ENCODE results near the gene CARD11. TPM values are rescaled to one million over a fixed set of nuclear protein-coding genes. Genes with fewer than 3 reads are reported as not detected.

Gene CARD11
- total RNA-seq, 6 experiments from 2014 or later, result 0.37 to 0.90 (median 0.50) TPM

DNA sequence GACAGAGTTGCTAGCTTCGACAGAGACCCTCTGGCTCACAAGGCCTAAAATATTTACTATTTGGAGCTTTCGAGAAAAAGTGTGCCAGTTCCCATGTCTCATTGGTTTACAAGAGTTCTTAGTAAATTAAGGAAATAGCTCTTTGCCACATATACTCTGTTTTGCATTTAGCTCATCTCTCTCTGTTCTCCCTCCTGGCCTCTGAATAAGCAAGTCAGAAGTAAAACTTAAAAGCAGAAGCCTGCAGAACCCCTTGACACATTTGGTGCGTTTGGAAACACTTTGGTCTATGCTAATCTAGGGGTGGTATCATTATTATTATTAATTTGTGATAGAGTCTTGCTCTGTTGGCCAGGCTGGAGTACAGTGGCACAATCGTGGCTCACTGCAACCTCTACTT, 6.4 kb downstream of the CARD11 start:
- Histone ChIP-seq H3K27ac (no peak overlapping the region), H3K9me3 (no peaks in the 10 kb centered on the region), H3K4me1 (no peaks in the 10 kb centered on the region), H3K27me3 (no peaks in the 10 kb centered on the region), H3K36me3 (no peaks in the 10 kb centered on the region), H3K4me3 (no peak overlapping the region)
- ATAC-seq (no peak), DNase-seq (no peak)
- no peak for TF ChIP-seq POLR2A (IDR thresholded peaks at IDR 0.05)
- TF ChIP-seq, protein P1, sequence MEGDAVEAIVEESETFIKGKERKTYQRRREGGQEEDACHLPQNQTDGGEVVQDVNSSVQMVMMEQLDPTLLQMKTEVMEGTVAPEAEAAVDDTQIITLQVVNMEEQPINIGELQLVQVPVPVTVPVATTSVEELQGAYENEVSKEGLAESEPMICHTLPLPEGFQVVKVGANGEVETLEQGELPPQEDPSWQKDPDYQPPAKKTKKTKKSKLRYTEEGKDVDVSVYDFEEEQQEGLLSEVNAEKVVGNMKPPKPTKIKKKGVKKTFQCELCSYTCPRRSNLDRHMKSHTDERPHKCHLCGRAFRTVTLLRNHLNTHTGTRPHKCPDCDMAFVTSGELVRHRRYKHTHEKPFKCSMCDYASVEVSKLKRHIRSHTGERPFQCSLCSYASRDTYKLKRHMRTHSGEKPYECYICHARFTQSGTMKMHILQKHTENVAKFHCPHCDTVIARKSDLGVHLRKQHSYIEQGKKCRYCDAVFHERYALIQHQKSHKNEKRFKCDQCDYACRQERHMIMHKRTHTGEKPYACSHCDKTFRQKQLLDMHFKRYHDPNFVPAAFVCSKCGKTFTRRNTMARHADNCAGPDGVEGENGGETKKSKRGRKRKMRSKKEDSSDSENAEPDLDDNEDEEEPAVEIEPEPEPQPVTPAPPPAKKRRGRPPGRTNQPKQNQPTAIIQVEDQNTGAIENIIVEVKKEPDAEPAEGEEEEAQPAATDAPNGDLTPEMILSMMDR (IDR thresholded peaks at IDR 0.05), result no peak
- WGBS (ENCODE audit: insufficient coverage, low coverage, low lambda C conversion rate, missing lambda C conversion rate), result 49% methylated on average over 3 of the region's 4 CpGs
- intact Hi-C loops (cut with DNase I), result no loop called here

DNA sequence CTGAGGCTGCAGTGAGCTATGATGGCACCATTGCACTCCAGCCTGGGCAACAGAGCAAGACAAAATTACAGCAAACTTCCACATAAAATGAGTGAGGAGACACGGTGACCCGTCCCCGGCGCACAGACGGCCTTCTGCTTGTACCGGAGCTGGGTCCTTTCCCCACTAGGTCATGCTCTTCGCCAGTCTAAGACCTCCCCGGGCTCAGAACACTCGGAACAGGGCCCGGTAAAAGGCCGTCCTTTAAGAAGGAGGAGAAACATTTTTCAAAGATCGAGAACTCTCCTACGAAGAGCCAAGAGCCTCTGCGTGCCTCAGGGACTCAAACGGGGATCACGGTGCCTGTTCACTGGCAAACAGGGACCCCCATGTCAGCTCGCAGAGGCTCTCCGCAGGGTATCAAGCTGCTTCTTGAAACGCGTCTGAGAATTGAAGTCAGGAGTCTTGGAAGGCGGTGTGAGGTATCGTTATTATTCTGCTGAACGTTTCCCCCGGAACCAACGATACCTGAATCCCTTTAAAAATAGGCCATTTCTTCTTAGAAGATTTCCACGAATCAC, 9.0 kb downstream of the CARD11 start:
- Histone ChIP-seq H3K4me3 (no peak overlapping the region), H3K9me3 (no peaks in the 10 kb centered on the region), H3K36me3 (no peaks in the 10 kb centered on the region), H3K27me3 (no peaks in the 10 kb centered on the region), H3K4me1 (no peaks in the 10 kb centered on the region), H3K27ac (no peak overlapping the region)
- 91% methylated on average over 21 of the region's 26 CpGs for WGBS (ENCODE audit: insufficient coverage, low coverage, low lambda C conversion rate, missing lambda C conversion rate)
- intact Hi-C loops (cut with DNase I), result no loop called here
- ATAC-seq (no peak), DNase-seq (no peak)
- TF ChIP-seq, protein P1 (IDR thresholded peaks at IDR 0.05), result no peak
- no peak for TF ChIP-seq POLR2A (IDR thresholded peaks at IDR 0.05)

DNA sequence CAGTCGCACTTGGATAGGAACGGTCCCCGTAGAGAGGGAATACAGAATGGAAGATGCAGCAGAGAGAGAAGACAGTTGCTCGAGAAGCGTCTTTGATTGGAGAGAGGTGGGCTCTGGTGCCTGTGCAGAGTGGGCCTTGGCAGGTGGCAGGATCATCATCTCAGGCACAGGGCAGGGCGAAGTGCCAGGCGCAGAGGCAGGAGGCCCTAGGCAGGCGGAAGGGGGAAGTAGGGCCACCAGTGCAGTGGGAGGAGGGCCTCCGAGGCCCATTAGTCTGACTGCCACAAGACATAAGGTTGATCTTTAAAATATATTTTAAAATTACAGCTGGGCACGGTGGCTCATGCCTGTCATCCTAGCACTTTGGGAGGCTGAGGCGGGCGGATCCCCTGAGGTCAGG, 10.1 kb downstream of the CARD11 start:
- no peak for TF ChIP-seq POLR2A (IDR thresholded peaks at IDR 0.05)
- TF ChIP-seq, protein P1 (IDR thresholded peaks at IDR 0.05), result no peak
- H3K36me3 ChIP-seq, result no peaks in the 10 kb centered on the region
- no peak for ATAC-seq
- no peaks in the 10 kb centered on the region for H3K27me3 ChIP-seq
- no peaks in the 10 kb centered on the region for H3K9me3 ChIP-seq
- WGBS (ENCODE audit: insufficient coverage, low coverage, low lambda C conversion rate, missing lambda C conversion rate), result 59% methylated on average over 8 of the region's 12 CpGs
- no peak overlapping the region for H3K4me3 ChIP-seq
- H3K4me1 ChIP-seq, result no peaks in the 10 kb centered on the region
- no peak overlapping the region for H3K27ac ChIP-seq
- DNase-seq, result no peak
- intact Hi-C loops (cut with DNase I), result no loop called here

DNA sequence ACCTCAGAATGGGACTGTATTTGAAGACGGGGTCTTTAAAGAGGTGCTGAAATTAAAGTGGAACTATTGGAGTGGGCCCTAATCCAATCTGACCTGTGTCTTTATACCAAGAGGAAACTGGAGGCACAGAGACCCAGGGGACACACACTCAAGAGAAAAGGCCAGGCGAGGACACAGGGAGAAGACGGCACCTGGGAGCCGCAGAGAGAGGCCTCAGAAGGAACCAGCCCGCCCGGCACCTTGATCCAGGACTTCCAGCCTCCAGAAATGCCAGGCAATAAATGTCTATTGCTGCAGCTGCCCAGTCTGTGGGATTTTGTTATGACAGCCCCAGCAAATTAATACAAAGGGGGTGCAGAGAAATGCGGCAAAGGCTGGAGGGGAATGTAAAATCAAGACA, 10.5 kb downstream of the CARD11 start:
- DNase-seq, result no peak
- WGBS (ENCODE audit: insufficient coverage, low coverage, low lambda C conversion rate, missing lambda C conversion rate), result 61% methylated on average over 5 of the region's 7 CpGs
- no peaks in the 10 kb centered on the region for H3K36me3 ChIP-seq
- intact Hi-C loops (cut with DNase I), result no loop called here
- no peaks in the 10 kb centered on the region for H3K27me3 ChIP-seq
- no peaks in the 10 kb centered on the region for H3K9me3 ChIP-seq
- TF ChIP-seq, protein P1 (IDR thresholded peaks at IDR 0.05), result no peak
- no peak for TF ChIP-seq POLR2A (IDR thresholded peaks at IDR 0.05)
- H3K4me1 ChIP-seq, result no peaks in the 10 kb centered on the region
- no peak overlapping the region for H3K4me3 ChIP-seq
- ATAC-seq, result no peak
- no peak overlapping the region for H3K27ac ChIP-seq

DNA sequence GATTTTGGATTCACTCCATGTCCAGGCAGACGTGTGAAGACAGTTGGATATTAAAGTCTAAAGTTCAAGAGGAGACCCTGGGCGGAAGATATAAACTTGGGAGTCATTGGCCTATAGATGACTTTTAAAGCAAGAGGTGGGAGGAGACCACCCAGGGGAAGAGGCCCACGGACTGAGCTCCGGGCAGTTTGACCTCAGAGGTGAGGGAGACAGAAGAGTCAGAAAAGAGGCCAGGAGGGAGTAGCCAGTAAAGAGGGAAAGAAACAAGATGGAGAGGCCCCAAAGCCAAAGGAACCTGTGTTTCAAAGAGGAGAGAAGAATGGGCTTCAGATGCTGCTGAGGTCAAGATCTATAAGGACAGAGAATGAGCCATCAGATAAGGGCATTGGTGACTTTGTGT, 11.4 kb downstream of the CARD11 start:
- no peaks in the 10 kb centered on the region for H3K27me3 ChIP-seq
- WGBS (ENCODE audit: insufficient coverage, low coverage, low lambda C conversion rate, missing lambda C conversion rate), result 41% methylated on average over 4 of the region's 4 CpGs
- no peaks in the 10 kb centered on the region for H3K4me1 ChIP-seq
- H3K36me3 ChIP-seq, result no peaks in the 10 kb centered on the region
- no peak for ATAC-seq
- no peak for DNase-seq
- H3K27ac ChIP-seq, result no peak overlapping the region
- no peak for TF ChIP-seq POLR2A (IDR thresholded peaks at IDR 0.05)
- TF ChIP-seq, protein P1 (IDR thresholded peaks at IDR 0.05), result no peak
- intact Hi-C loops (cut with DNase I), result no loop called here
- H3K4me3 ChIP-seq, result no peak overlapping the region
- no peaks in the 10 kb centered on the region for H3K9me3 ChIP-seq

All from right lobe of liver (tissue), 6 donors.